ENCODE results near the gene PTCHD4. TPM values are rescaled to one million over a fixed set of nuclear protein-coding genes. Genes with fewer than 3 reads are reported as not detected.

PTCHD4 gene
- total RNA-seq, 1 experiment from 2014 or later = 0.96 TPM

DNA sequence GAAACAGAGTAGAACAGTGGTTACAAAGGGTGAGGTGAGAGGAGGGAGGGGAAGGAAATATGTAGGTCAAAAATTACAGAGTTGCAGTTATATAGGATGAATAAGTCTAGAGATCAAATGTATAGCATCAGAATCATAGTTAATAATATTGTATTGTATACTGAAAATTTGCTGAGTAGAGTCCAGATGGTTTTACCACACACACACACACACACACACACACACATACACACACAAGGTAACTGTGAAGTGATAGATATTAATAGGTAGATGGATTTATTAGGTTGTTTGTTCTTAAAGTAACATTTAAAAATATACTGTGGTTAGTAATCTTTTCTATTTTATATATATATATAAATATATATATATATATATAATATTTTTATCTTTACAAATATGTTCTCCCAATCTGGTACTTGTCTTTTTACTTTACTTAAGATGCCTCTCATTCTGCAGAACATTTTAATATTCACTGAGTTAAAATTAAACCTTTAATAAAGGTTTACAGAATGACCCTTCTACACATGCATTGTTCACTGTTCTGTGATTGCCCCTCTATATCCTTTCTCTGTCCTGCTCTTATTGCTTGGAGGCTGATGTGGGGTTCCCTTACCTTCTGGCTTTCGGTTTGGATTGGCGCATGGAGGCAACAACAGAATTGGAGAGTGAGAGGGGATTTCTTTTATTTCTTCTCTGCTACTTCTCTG, 408 bp downstream of the PTCHD4 start:
- H3K79me2 ChIP-seq (ENCODE audit: insufficient read depth, low read length) = no peaks in the 10 kb centered on the region; the same call in 1 of the 2 replicates
- Mint-ChIP-seq H3K27ac (peak overlapping the region in 2 of 3 experiments; percentile 75 to 99; a peak in 4 of 7 replicates), H3K9me3 (no peaks in the 10 kb centered on the region)

More for the DNA sequence above, 408 bp downstream of the PTCHD4 start:
- H2BK5ac ChIP-seq (ENCODE audit: insufficient read length, low read length) = no peak overlapping the region
- peak overlapping the region; percentile 94 for H3K18ac ChIP-seq (ENCODE audit: insufficient read length, low read depth, low read length)
- H3K4me1 ChIP-seq (ENCODE audit: insufficient read depth, low read length) = no peaks in the 10 kb centered on the region
- peak overlapping the region; percentile 63 for H3K4me2 ChIP-seq (ENCODE audit: insufficient read depth, insufficient read length, low read length)
- H3K23ac ChIP-seq (ENCODE audit: insufficient read length, low read depth, low read length) = no peak overlapping the region
- peak overlapping the region; percentile 94 for H2BK120ac ChIP-seq (ENCODE audit: low read depth, low read length, poor library complexity, severe bottlenecking)
- no peak overlapping the region; the same call in 1 of the 2 replicates for H3K4ac ChIP-seq (ENCODE audit: low read depth, low read length)
- DNase-seq = no peak
- no peak overlapping the region for H3K56ac ChIP-seq (ENCODE audit: insufficient read length, low read depth, low read length)
- peaks cover 20 to 55% of the 10 kb centered on the region in 2 experiments for H3K4me1 Mint-ChIP-seq
- peak overlapping the region; percentile 78 for H3K27ac ChIP-seq (ENCODE audit: insufficient read length, low read depth, low read length)
- peaks cover 3% of the 10 kb centered on the region for H3K23me2 ChIP-seq (ENCODE audit: insufficient read length, low read depth, low read length, poor library complexity, severe bottlenecking)
- H2BK15ac ChIP-seq (ENCODE audit: low read depth, low read length) = no peak overlapping the region
- no peaks in the 10 kb centered on the region for H4K20me1 ChIP-seq (ENCODE audit: control insufficient read depth, insufficient read depth, insufficient read length)
- no peak overlapping the region for H2AK5ac ChIP-seq (ENCODE audit: insufficient read length, low read length)
- peak overlapping the region; percentile 81 for H3K9ac ChIP-seq (ENCODE audit: extremely low read depth, insufficient read length, low read length)
- no peaks in the 10 kb centered on the region for H3K79me1 ChIP-seq (ENCODE audit: insufficient read depth, low read depth, low read length, poor library complexity, severe bottlenecking)
- no peaks in the 10 kb centered on the region for H3K27me3 Mint-ChIP-seq (ENCODE audit: low read depth)
- H3T11ph ChIP-seq (ENCODE audit: low read length) = peak overlapping the region; percentile 98
- no peak overlapping the region for H4K8ac ChIP-seq (replicated peaks; ENCODE audit: insufficient read length, low read depth, low read length)
- TF ChIP-seq, protein P1, sequence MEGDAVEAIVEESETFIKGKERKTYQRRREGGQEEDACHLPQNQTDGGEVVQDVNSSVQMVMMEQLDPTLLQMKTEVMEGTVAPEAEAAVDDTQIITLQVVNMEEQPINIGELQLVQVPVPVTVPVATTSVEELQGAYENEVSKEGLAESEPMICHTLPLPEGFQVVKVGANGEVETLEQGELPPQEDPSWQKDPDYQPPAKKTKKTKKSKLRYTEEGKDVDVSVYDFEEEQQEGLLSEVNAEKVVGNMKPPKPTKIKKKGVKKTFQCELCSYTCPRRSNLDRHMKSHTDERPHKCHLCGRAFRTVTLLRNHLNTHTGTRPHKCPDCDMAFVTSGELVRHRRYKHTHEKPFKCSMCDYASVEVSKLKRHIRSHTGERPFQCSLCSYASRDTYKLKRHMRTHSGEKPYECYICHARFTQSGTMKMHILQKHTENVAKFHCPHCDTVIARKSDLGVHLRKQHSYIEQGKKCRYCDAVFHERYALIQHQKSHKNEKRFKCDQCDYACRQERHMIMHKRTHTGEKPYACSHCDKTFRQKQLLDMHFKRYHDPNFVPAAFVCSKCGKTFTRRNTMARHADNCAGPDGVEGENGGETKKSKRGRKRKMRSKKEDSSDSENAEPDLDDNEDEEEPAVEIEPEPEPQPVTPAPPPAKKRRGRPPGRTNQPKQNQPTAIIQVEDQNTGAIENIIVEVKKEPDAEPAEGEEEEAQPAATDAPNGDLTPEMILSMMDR (conservative IDR thresholded peaks at IDR 0.05) = no peak
- no CpG with 5 or more reads among the region's 2 CpGs for WGBS (ENCODE audit: extremely low coverage, insufficient read length, low lambda C conversion rate)
- no peaks in the 10 kb centered on the region for H3K27me3 ChIP-seq (ENCODE audit: insufficient read depth, low read length)
- H3K36me3 Mint-ChIP-seq (ENCODE audit: insufficient read depth in 1 of 3, low read depth in 3 of 3) = peaks cover 0 to 14% (median 4%) of the 10 kb centered on the region in 3 experiments; a peak in 3 of 7 replicates
- no peak overlapping the region for H4K5ac ChIP-seq (ENCODE audit: insufficient read length, low read depth, low read length)
- H3K4me3 Mint-ChIP-seq = peak overlapping the region in 1 of 2 experiments; percentile 83; a peak in 2 of 5 replicates
- H2BK12ac ChIP-seq (ENCODE audit: insufficient read length, low read depth, low read length) = peak overlapping the region; percentile 66
- peak overlapping the region; percentile 95; the same call in 1 of the 2 replicates for H3K14ac ChIP-seq (ENCODE audit: insufficient read depth, low read length)
- peak overlapping the region; percentile 86 for H2AFZ ChIP-seq (ENCODE audit: low read length)
- H3K9me3 ChIP-seq (ENCODE audit: control insufficient read depth, low read depth, low read length) = no peaks in the 10 kb centered on the region
- H4K91ac ChIP-seq (ENCODE audit: insufficient read length, low read depth, low read length) = no peak overlapping the region
- no peak overlapping the region for H2BK20ac ChIP-seq (ENCODE audit: low read depth, low read length, poor library complexity, severe bottlenecking)
